GM12878 (cell line): ENCODE data around the gene CHCHD3. TPM values are rescaled to one million over a fixed set of nuclear protein-coding genes. Genes with fewer than 3 reads are reported as not detected.

ENCODE experiments used
- ATAC-seq: fragments of 200-7000 bp; cut with Tn5 transposase; 3 replicates; pipeline ENCODE4 v1.9.1; 2020; ENCODE audit warnings: mild to moderate bottlenecking, moderate library complexity
- BruUV-seq: library from RNA; stranded (reverse); fragments of 400-500 nt; replicated peaks from 2 replicates; lab custom pipeline; 2021; lab: Mats Ljungman, UMichigan
- CTCF ChIA-PET: fragments of 300-600 bp; sonication (Branson Sonifier 250); formaldehyde crosslinking; extraction: SDS; loops from one replicate; lab custom pipeline; 2021; ENCODE audit warnings: inconsistent platforms; lab: Yijun Ruan, JAX
- POLR2A ChIA-PET: fragments of 350-600 bp; formaldehyde crosslinking; extraction: SDS; loops from one replicate; lab custom pipeline; 2021; ENCODE audit warnings: inconsistent platforms; lab: Charles Lee
- RAD21 ChIA-PET: fragments of 300-600 bp; sonication (Branson Sonifier 250); formaldehyde crosslinking; loops from one replicate; lab custom pipeline; 2023; ENCODE audit warnings: antibody characterized with exemption; ENCODE audit not compliant: unreplicated experiment; lab: Charles Lee
- SMC1A ChIA-PET: fragments of 300-600 bp; sonication (Branson Sonifier 250); formaldehyde crosslinking; loops from one replicate; lab custom pipeline; 2023; ENCODE audit not compliant: unreplicated experiment, uncharacterized antibody; lab: Charles Lee
- DNase-seq: peaks from one replicate; pipeline ENCODE4 v3.0.0-alpha.2; 2011; ENCODE audit warnings: low read depth, low spot score
- FAIRE-seq: peaks from 3 replicates; lab custom pipeline; 2011; peaks lifted over from hg19 to GRCh38; lab: Jason Lieb, UNC
- H2AFZ ChIP-seq: 2 replicates; pipeline ENCODE4 v1.6.0; 2011; ENCODE audit warnings: low read depth, low read length, control low read depth; ENCODE audit not compliant: control insufficient read depth
- H3K27ac ChIP-seq: 2 replicates; pipeline ENCODE4 v1.5.1; 2011; ENCODE audit warnings: control low read depth; ENCODE audit not compliant: control insufficient read depth, insufficient read depth
- H3K27me3 ChIP-seq, 2 experiments: replicated peaks in 1 of 2; 2 replicates each; pipeline versions ENCODE4 v1.6.0 to v1.6.1; 2011; ENCODE audit warnings: low read length in 1 of 2; ENCODE audit not compliant: control insufficient read depth in 2 of 2, insufficient read depth in 2 of 2
- H3K36me3 ChIP-seq, 2 experiments: 2 replicates each; pipeline ENCODE4 v1.5.1; 2011; ENCODE audit warnings: low read length in 1 of 2; ENCODE audit not compliant: control insufficient read depth in 2 of 2, insufficient read depth in 2 of 2
- H3K4me1 ChIP-seq: 2 replicates; pipeline ENCODE4 v1.6.1; 2011; ENCODE audit warnings: mild to moderate bottlenecking, low read length, moderate library complexity, mixed read lengths; ENCODE audit not compliant: control insufficient read depth, insufficient read depth
- H3K4me2 ChIP-seq: 2 replicates; pipeline ENCODE4 v1.6.0; 2011; ENCODE audit warnings: control low read depth; ENCODE audit not compliant: control insufficient read depth, insufficient read depth
- H3K4me3 ChIP-seq: fragments of 200-600 bp; sonication (generic); 2 replicates; pipeline ENCODE4 v1.5.1; 2016
- H3K79me2 ChIP-seq: 2 replicates; pipeline ENCODE4 v1.6.0; 2011; ENCODE audit warnings: low read length; ENCODE audit not compliant: control insufficient read depth, insufficient read depth
- H3K9ac ChIP-seq: 2 replicates; pipeline ENCODE4 v1.8.0; 2011; ENCODE audit warnings: low read length, control low read depth, mixed read lengths; ENCODE audit not compliant: control insufficient read depth, insufficient read depth
- H3K9me3 ChIP-seq: replicated peaks from 3 replicates; pipeline ENCODE4 v1.5.1; 2011; ENCODE audit warnings: mild to moderate bottlenecking, low read length; ENCODE audit not compliant: control insufficient read depth, insufficient read depth
- H4K20me1 ChIP-seq: 2 replicates; pipeline ENCODE4 v1.6.0; 2011; ENCODE audit not compliant: control insufficient read depth, insufficient read depth
- BCLAF1 ChIP-seq: fragments of 450-650 bp; IDR thresholded peaks from 2 replicates; pipeline ENCODE4 v1.6.1; 2017; ENCODE audit warnings: antibody characterized with exemption, mild to moderate bottlenecking, moderate library complexity
- ELK1 ChIP-seq: IDR thresholded peaks from 2 replicates; pipeline ENCODE4 v1.6.1; 2012; ENCODE audit warnings: low read depth, low read length, improper control_type of control experiment
- HCFC1 ChIP-seq: fragments of 150-350 bp; IDR thresholded peaks from 2 replicates; pipeline ENCODE4 v1.6.1; 2014; ENCODE audit warnings: low read length
- IKZF2 ChIP-seq, 2 experiments: fragments of 450-650 bp; IDR thresholded peaks; 2 replicates each; pipeline ENCODE4 v1.6.1; 2017; ENCODE audit warnings: mild to moderate bottlenecking in 2 of 2, moderate library complexity in 2 of 2
- MTA3 ChIP-seq: IDR thresholded peaks from 2 replicates; pipeline ENCODE4 v1.6.1; 2012; ENCODE audit warnings: low read length, inconsistent platforms, borderline replicate concordance
- PAX8 ChIP-seq: fragments of 450-650 bp; IDR thresholded peaks from 2 replicates; pipeline ENCODE4 v1.6.1; 2017; ENCODE audit warnings: mild to moderate bottlenecking, moderate library complexity
- PML ChIP-seq: IDR thresholded peaks from 2 replicates; pipeline ENCODE4 v1.6.1; 2012; ENCODE audit warnings: low read length, inconsistent platforms
- RAD21 ChIP-seq: IDR thresholded peaks from 2 replicates; pipeline ENCODE4 v1.6.1; 2011; ENCODE audit warnings: mild to moderate bottlenecking, low read depth, low read length, moderate library complexity; ENCODE audit not compliant: insufficient read depth
- RB1 ChIP-seq: fragments of 450-650 bp; formaldehyde crosslinking; IDR thresholded peaks from 2 replicates; pipeline ENCODE4 v1.6.1; 2017; ENCODE audit warnings: mild to moderate bottlenecking, borderline replicate concordance
- RELB ChIP-seq: fragments of 450-650 bp; IDR thresholded peaks from 2 replicates; pipeline ENCODE4 v1.6.1; 2017; ENCODE audit warnings: low read depth, mild to moderate bottlenecking, moderate library complexity
- SUPT20H ChIP-seq: IDR thresholded peaks from 2 replicates; pipeline ENCODE4 v1.6.1; 2011; ENCODE audit warnings: low read depth, mild to moderate bottlenecking, low read length, moderate library complexity, borderline replicate concordance; ENCODE audit not compliant: control insufficient read depth
- SUZ12 ChIP-seq: fragments of 200-600 bp; sonication (generic); IDR thresholded peaks from one replicate; pipeline ENCODE4 v1.6.1; 2018; ENCODE audit warnings: antibody characterized with exemption, mild to moderate bottlenecking; ENCODE audit not compliant: unreplicated experiment
- WGBS: methylation state at CpG from one replicate; pipeline ENCODE4 v1.1.6; 2016; ENCODE audit warnings: low lambda C conversion rate; ENCODE audit not compliant: insufficient replicate concordance, insufficient coverage; ENCODE audit errors: missing lambda C conversion rate; 5-methylcytosine and 5-hydroxymethylcytosine counted together
- in situ Hi-C: fragments of 300-500 bp; cut with MboI; formaldehyde crosslinking; loops from 9 replicates; pipeline ENCODE4 v1.14.3; 2018; ENCODE audit warnings: mixed read lengths
- intact Hi-C: fragments of 100-400 bp; cut with micrococcal nuclease; formaldehyde crosslinking; loops from one replicate; pipeline ENCODE4 v1.14.2; 2022; ENCODE audit not compliant: unreplicated experiment
- polyA plus RNA-seq, 11 experiments: library from polyadenylated mRNA; depleted of rRNA in 4 of 11; unstranded in 6 of 11; stranded (reverse) in 5 of 11; fragments of >200 nt; fragmentation: Nextera tagmentation in 4 of 11; fragmentation: Illumina TruSeq in 1 of 11; extraction: Ambion mirVana in 4 of 11; extraction: Trizol in 1 of 11; gene quantifications; 1 replicate in 1 of 11; 2 replicates in 10 of 11; pipeline versions ENCODE4 v1.2.1 to v1.2.3, GENCODE V29; 2011 to 2016; ENCODE audit warnings: inconsistent platforms in 2 of 11, missing spikeins in 2 of 11, low read depth in 1 of 11
- total RNA-seq, 4 experiments: library from RNA; depleted of rRNA in 3 of 4; stranded (reverse); fragments of >200 nt in 3 of 4; fragmentation: Illumina TruSeq in 1 of 4; extraction: Trizol in 1 of 4; gene quantifications; 2 replicates each; pipeline versions ENCODE4 v1.2.1 to v1.2.3, GENCODE V29; 2013 to 2021

The CHCHD3 gene
- total and polyA plus RNA-seq, 10 of the 15 experiments (the other 5 are each of a cell fraction or from before 2014, with no cell fraction given) = 38.3 to 178 (median 96.2) TPM

- TF ChIP-seq RELB = no peak
- no peak for TF ChIP-seq ELK1
- TF ChIP-seq PAX8 = no peak
- no peak for TF ChIP-seq PML
- TF ChIP-seq HCFC1 = no peak
- TF ChIP-seq IKZF2 (IDR thresholded peaks at IDR 0.05) = no peak
These were observed 284.7 kb downstream of the CHCHD3 start (continued) for GRCh38 chr7:132797152-132797551.

- BruUV-seq = no TSS peak
- Histone ChIP-seq H4K20me1 (no peaks in the 10 kb centered on the region), H3K4me3 (no peak overlapping the region), H3K79me2 (no peaks in the 10 kb centered on the region), H3K4me1 (no peaks in the 10 kb centered on the region), H3K9me3 (no peaks in the 10 kb centered on the region), H3K27me3 (no peaks in the 10 kb centered on the region), H3K36me3 (peaks cover 2 to 8% of the 10 kb centered on the region in 2 experiments; a peak in 1 of 4 replicates), H2AFZ (no peak overlapping the region), H3K9ac (no peak overlapping the region), H3K4me2 (no peak overlapping the region), H3K27ac (no peak overlapping the region)
- in situ Hi-C loops (no loop called here), intact Hi-C loops (no loop called here)
- ATAC-seq (no peak), DNase-seq (no peak), FAIRE-seq (no peak)
- ChIA-PET POLR2A (no interaction called here), CTCF (no interaction called here), SMC1A (interaction anchor here (1.7 kb wide), 1 partner anchor 8 kb away, joined by 6 read pairs; no protein-coding TSS in a partner anchor), RAD21 (interaction anchor here (1.2 kb wide), 1 partner anchor 83 kb away, joined by 3 read pairs; no protein-coding TSS in a partner anchor)
- TF ChIP-seq SUZ12 (no peak), MTA3 (no peak), SUPT20H (no peak), RB1 (no peak), BCLAF1 (no peak), RAD21 (no peak)
- 91% methylated on average over 3 of the region's 3 CpGs for WGBS
These were observed 288.4 kb downstream of the CHCHD3 start for GRCh38 chr7:132793474-132793873.
